ENCODE data around the gene B3GNT9.
A peak's percentile ranks its signal among the peaks of the same experiment; 100 is the strongest.

The B3GNT9 gene

DNA sequence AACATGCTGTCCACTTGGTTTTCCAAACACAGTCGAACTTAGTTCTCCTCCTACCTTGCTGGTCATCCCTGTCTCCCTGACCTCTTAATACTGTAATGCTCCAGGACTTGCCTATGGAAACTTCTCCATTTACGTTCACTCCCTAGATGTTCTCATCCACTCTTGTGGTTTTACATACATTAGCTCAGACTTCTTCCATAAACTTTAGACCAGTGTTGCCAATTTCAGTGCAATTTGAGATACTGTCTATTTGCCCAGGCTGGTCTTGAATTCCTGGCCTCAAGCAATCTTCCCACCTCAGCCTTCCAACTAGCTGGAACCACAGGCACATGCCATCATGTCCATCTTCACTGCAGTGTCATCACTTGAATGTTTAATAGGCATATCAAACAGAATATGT is 31.5 kb upstream of the B3GNT9 start:
- H3K4me3 ChIP-seq (replicated peaks; ENCODE audit: low read depth, low read length) = no peak overlapping the region
- DNase-seq (ENCODE audit: low read depth) = no peak
- TF ChIP-seq, protein P1, sequence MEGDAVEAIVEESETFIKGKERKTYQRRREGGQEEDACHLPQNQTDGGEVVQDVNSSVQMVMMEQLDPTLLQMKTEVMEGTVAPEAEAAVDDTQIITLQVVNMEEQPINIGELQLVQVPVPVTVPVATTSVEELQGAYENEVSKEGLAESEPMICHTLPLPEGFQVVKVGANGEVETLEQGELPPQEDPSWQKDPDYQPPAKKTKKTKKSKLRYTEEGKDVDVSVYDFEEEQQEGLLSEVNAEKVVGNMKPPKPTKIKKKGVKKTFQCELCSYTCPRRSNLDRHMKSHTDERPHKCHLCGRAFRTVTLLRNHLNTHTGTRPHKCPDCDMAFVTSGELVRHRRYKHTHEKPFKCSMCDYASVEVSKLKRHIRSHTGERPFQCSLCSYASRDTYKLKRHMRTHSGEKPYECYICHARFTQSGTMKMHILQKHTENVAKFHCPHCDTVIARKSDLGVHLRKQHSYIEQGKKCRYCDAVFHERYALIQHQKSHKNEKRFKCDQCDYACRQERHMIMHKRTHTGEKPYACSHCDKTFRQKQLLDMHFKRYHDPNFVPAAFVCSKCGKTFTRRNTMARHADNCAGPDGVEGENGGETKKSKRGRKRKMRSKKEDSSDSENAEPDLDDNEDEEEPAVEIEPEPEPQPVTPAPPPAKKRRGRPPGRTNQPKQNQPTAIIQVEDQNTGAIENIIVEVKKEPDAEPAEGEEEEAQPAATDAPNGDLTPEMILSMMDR (IDR thresholded peaks at IDR 0.05; ENCODE audit: low read length, missing control alignments) = no peak

DNA sequence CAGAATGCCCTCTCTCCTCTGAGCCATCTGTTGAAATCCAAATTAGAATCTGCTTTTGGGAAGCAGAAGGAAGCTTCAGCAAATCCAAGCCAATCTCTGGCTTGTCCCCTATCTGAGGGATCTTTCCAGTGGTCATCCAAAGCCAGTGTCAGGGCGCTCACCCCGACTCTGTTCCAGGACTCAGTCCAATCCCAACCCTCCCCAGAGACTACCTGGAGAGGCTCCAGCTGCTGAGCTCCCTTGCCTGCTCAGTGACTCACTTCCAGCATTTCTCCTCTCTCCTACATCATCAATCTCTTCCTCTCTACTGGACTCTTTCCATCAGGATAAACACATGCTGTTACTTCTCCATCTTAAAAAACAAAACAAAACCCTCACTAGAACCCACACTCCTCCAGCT is 30.5 kb upstream of the B3GNT9 start:
- H3K4me3 ChIP-seq (replicated peaks; ENCODE audit: low read depth, low read length) = peak overlapping the region; percentile 24
- peak; percentile 91 for DNase-seq (ENCODE audit: low read depth)

DNA sequence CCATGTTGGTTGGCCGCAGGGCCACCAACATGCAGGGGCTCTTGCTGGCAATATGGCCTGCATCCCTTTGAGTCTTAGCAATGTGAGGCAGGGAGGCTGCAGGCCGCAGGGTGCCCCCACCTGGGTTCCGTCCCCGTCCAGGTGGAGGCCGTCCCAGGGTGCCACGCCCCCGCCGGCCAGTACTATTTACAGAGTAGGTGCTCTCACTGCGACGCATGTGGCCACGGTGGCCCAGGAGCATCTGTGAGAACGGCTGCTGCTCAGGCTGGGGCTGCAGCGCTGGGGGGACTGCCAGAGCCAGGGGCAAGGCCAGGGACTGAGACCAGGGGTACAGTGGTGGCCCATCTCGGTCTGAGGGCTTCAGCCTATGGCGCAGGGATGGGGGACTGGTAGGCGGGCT is 29.4 kb upstream of the B3GNT9 start:
- DNase-seq (ENCODE audit: low read depth) = no peak

More for the DNA sequence above, 30.5 kb upstream of the B3GNT9 start:
- TF ChIP-seq, protein P1 (IDR thresholded peaks at IDR 0.05; ENCODE audit: low read length, missing control alignments) = no peak

DNA sequence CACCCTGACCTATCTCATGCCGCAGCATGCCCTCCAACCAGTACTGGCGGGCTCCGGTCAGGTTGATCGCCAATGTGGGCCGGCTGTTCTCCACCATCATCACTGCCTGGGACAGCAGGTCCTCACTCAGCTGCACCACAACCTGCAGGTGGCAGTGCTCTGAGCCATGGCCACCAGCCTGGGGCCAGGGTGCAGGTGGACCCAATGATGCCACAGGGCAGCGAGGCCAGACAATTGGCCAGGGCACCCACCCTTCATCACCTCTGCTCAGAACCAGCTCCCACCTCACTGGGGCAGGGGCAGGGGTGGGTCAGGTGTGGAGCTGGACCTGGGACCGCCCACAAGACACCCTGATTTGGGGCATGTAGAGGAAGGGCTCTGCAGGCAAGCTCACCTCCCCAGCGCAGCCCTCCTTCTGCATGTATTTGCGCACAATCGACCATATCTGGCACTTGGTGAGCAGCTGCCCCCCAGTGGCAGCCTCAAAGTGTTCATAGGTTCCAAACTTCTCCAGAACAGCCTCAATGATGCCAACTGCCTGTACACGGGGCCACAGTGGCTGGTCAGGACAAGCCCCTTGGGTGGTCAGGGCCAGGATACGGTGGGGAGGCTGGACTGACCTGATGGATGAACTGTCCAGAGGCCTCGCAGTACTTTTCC is 28.8 kb upstream of the B3GNT9 start:
- no peak overlapping the region for H3K4me3 ChIP-seq (replicated peaks; ENCODE audit: low read depth, low read length)
- DNase-seq (ENCODE audit: low read depth) = no peak
- TF ChIP-seq, protein P1 (IDR thresholded peaks at IDR 0.05; ENCODE audit: low read length, missing control alignments) = no peak

More for the DNA sequence above, 29.4 kb upstream of the B3GNT9 start:
- TF ChIP-seq, protein P1 (IDR thresholded peaks at IDR 0.05; ENCODE audit: low read length, missing control alignments) = no peak
- no peak overlapping the region for H3K4me3 ChIP-seq (replicated peaks; ENCODE audit: low read depth, low read length)

DNA sequence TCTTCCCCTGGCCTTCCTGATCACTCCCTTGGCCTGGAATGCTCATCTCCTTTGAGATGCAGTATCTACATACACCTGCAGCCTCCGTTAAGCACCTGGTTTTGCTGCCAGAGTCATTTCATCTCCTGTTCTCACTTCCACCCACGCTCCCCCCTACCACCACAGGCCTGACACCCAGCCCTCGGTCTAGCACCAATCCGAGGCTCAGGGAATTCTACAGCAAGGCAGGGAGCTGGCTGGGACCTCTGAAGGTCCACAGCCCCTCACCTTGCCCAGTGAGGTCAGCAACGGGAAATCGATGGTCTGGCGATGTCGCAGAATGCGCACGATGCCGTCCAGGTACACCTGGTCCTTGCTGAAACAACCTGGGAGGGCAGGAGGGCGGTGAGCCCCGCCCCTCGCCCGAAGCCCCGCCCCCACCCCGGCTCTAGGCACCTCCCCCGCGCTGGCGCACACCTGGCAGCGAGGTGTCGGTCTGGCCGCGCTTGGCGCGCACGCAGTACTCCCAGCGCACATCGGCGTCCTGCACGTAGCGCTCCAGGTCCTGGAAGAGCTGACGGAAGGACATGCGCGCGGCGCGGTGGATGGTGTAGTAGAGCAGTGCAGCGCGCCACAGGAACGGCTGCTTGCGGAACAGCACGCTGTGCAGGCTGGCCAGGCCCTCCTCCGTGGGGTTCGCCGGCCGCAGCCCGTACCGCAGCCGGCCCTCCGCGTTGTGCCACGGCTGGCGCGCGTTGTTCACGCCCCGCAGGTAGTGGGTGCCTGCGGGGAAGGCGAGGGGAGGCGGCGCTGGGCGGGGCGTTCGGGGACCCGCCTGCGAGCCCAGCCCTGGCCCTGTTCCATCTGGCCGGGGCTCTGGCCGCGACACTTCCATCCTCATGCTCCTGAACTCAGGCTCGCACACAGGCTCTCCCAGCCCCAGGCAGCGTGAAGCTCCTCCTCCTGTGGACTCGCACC is 27.2 kb upstream of the B3GNT9 start:
- peak overlapping the region; percentile 17 for H3K4me3 ChIP-seq (replicated peaks; ENCODE audit: low read depth, low read length)
- peak; percentile 59 for DNase-seq (ENCODE audit: low read depth)
- TF ChIP-seq, protein P1 (IDR thresholded peaks at IDR 0.05; ENCODE audit: low read length, missing control alignments) = no peak

DNA sequence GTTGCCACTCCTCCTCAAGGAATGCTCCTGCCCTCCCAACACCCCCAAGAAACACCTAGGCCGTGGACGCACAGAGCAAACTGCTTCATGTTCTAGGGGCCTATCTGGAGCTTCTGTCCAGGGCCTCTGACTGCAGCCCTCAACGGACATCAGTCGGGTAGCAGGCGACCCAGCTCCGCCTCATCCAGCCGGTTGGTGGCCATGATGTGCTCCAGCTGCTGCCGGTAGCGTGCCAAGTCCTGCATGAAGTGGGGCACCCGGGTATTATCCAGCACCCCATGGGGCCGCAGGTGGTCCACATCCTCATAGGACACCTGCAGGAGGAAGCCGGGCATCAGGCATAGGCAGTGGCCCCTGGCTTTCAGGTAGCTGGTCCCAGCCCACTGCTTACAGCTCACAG is 25.9 kb upstream of the B3GNT9 start:
- TF ChIP-seq, protein P1 (IDR thresholded peaks at IDR 0.05; ENCODE audit: low read length, missing control alignments) = no peak
- no peak overlapping the region for H3K4me3 ChIP-seq (replicated peaks; ENCODE audit: low read depth, low read length)
- no peak for DNase-seq (ENCODE audit: low read depth)

Measured in fibroblast of pulmonary artery (primary cell).